Astrocyte (in vitro differentiated cells and primary cell): ENCODE data around the gene AK9. TPM values are rescaled to one million over a fixed set of nuclear protein-coding genes. Genes with fewer than 3 reads are reported as not detected.
"Not testable (repeated sequence)": the region's sequence is repeated elsewhere in the genome, so short reads cannot be mapped to it uniquely, and the experiment has no call there.

ENCODE experiments used
- DNase-seq: peaks from one replicate; pipeline ENCODE4 v3.0.0-alpha.2; 2010; ENCODE audit warnings: low read depth
- FAIRE-seq: peaks from 2 replicates; lab custom pipeline; 2011; peaks lifted over from hg19 to GRCh38; lab: Jason Lieb, UNC
- H2AFZ ChIP-seq: 2 replicates; pipeline ENCODE4 v1.6.0; 2012; ENCODE audit warnings: low read depth, low read length, inconsistent platforms
- H3K27ac ChIP-seq: 2 replicates; pipeline ENCODE4 v1.5.1; 2011; ENCODE audit warnings: low read depth, low read length, inconsistent platforms
- H3K27me3 ChIP-seq: 2 replicates; pipeline ENCODE4 v1.6.0; 2011; ENCODE audit warnings: low read length, inconsistent platforms; ENCODE audit not compliant: insufficient read depth
- H3K36me3 ChIP-seq: 2 replicates; pipeline ENCODE4 v1.5.1; 2011; ENCODE audit warnings: low read length, inconsistent platforms; ENCODE audit not compliant: insufficient read depth
- H3K4me1 ChIP-seq: 2 replicates; pipeline ENCODE4 v1.5.1; 2011; ENCODE audit warnings: low read length, inconsistent platforms; ENCODE audit not compliant: insufficient read depth
- H3K4me2 ChIP-seq: 2 replicates; pipeline ENCODE4 v1.6.0; 2012; ENCODE audit warnings: low read length, inconsistent platforms
- H3K4me3 ChIP-seq: 2 replicates; pipeline ENCODE4 v1.5.1; 2011; ENCODE audit warnings: low read depth, mild to moderate bottlenecking, low read length, inconsistent platforms; ENCODE audit not compliant: insufficient read depth
- H3K79me2 ChIP-seq: 2 replicates; pipeline ENCODE4 v1.6.0; 2012; ENCODE audit warnings: mild to moderate bottlenecking, low read length, inconsistent platforms; ENCODE audit not compliant: insufficient read depth
- H3K9ac ChIP-seq: 2 replicates; pipeline ENCODE4 v1.6.0; 2012; ENCODE audit warnings: mild to moderate bottlenecking, low read length, inconsistent platforms
- H3K9me3 ChIP-seq: 2 replicates; pipeline ENCODE4 v1.5.1; 2012; ENCODE audit warnings: low read depth, mild to moderate bottlenecking, low read length, inconsistent platforms; ENCODE audit not compliant: insufficient read depth
- H4K20me1 ChIP-seq: 2 replicates; pipeline ENCODE4 v1.6.0; 2012; ENCODE audit warnings: low read length, inconsistent platforms; ENCODE audit not compliant: insufficient read depth
- H3K27ac Mint-ChIP-seq: one replicate; pipeline ENCODE4 v1.8.0; 2021; ENCODE audit warnings: mild to moderate bottlenecking, mixed read lengths; ENCODE audit not compliant: unreplicated experiment
- H3K27me3 Mint-ChIP-seq: one replicate; pipeline ENCODE4 v1.8.0; 2021; ENCODE audit warnings: low read depth, mixed read lengths; ENCODE audit not compliant: unreplicated experiment
- H3K36me3 Mint-ChIP-seq: one replicate; pipeline ENCODE4 v1.8.0; 2021; ENCODE audit warnings: low read depth, mixed read lengths; ENCODE audit not compliant: unreplicated experiment
- H3K4me1 Mint-ChIP-seq: one replicate; pipeline ENCODE4 v1.8.0; 2021; ENCODE audit warnings: low read depth, mixed read lengths; ENCODE audit not compliant: unreplicated experiment
- H3K4me3 Mint-ChIP-seq: one replicate; pipeline ENCODE4 v1.8.0; 2021; ENCODE audit warnings: mild to moderate bottlenecking, moderate library complexity, mixed read lengths; ENCODE audit not compliant: unreplicated experiment
- H3K9me3 Mint-ChIP-seq: one replicate; pipeline ENCODE4 v1.8.0; 2021; ENCODE audit warnings: mild to moderate bottlenecking, mixed read lengths; ENCODE audit not compliant: unreplicated experiment
- EZH2 ChIP-seq: IDR thresholded peaks from 2 replicates; pipeline ENCODE4 v1.6.1; 2012; ENCODE audit warnings: mild to moderate bottlenecking, low read length, inconsistent platforms; ENCODE audit not compliant: insufficient read depth
- total RNA-seq: library from RNA; stranded (reverse); gene quantifications from 2 replicates; pipeline ENCODE4 v1.2.1, GENCODE V29; 2021
- TF ChIP-seq, protein P1 (sequence below): IDR thresholded peaks from 2 replicates; pipeline ENCODE4 v1.5.1; 2011; ENCODE audit warnings: low read depth, mild to moderate bottlenecking, inconsistent platforms, low read length, moderate library complexity; ENCODE audit not compliant: insufficient read depth

The AK9 gene
- total RNA-seq, 1 donor from 2014 or later: 3.4 TPM

DNA sequence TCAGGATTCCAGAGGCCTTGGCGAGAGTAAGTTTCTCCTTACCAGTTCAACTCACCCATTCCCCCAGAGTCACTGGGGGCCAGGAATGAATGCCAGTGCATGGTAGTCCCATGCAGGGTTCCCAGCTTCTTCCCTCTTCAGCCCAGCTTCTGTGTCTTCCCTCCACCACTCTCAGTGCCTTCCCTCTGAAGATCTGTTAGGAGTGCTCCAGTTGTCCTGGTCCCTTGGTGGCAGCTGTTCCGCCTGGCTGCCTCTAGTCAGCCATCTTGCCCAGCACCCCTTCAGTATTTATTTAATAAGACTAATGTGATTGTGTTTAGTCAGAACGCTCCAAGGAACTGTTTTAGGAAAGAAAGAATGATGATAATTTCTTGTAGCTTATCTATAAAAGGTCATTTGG lies 23.2 kb upstream of the AK9 start:
- no peak overlapping the region for H3K4me2 ChIP-seq
- no peaks in the 10 kb centered on the region for H3K36me3 ChIP-seq
- H3K27ac ChIP-seq: no peak overlapping the region
- H3K79me2 ChIP-seq: no peaks in the 10 kb centered on the region
- DNase-seq (no peak), FAIRE-seq (no peak)
- H3K27me3 ChIP-seq: no peaks in the 10 kb centered on the region
- Mint-ChIP-seq H3K4me1 (no peaks in the 10 kb centered on the region), H3K4me3 (no peak overlapping the region), H3K27me3 (no peaks in the 10 kb centered on the region), H3K27ac (no peak overlapping the region), H3K9me3 (no peaks in the 10 kb centered on the region), H3K36me3 (no peaks in the 10 kb centered on the region)
- no peak overlapping the region for H2AFZ ChIP-seq
- H3K4me3 ChIP-seq: no peak overlapping the region
- TF ChIP-seq, protein P1, sequence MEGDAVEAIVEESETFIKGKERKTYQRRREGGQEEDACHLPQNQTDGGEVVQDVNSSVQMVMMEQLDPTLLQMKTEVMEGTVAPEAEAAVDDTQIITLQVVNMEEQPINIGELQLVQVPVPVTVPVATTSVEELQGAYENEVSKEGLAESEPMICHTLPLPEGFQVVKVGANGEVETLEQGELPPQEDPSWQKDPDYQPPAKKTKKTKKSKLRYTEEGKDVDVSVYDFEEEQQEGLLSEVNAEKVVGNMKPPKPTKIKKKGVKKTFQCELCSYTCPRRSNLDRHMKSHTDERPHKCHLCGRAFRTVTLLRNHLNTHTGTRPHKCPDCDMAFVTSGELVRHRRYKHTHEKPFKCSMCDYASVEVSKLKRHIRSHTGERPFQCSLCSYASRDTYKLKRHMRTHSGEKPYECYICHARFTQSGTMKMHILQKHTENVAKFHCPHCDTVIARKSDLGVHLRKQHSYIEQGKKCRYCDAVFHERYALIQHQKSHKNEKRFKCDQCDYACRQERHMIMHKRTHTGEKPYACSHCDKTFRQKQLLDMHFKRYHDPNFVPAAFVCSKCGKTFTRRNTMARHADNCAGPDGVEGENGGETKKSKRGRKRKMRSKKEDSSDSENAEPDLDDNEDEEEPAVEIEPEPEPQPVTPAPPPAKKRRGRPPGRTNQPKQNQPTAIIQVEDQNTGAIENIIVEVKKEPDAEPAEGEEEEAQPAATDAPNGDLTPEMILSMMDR: no peak
- no peak for TF ChIP-seq EZH2
- H3K9me3 ChIP-seq: no peaks in the 10 kb centered on the region
- peaks cover 5% of the 10 kb centered on the region for H4K20me1 ChIP-seq
- H3K4me1 ChIP-seq: no peaks in the 10 kb centered on the region
- no peak overlapping the region for H3K9ac ChIP-seq

DNA sequence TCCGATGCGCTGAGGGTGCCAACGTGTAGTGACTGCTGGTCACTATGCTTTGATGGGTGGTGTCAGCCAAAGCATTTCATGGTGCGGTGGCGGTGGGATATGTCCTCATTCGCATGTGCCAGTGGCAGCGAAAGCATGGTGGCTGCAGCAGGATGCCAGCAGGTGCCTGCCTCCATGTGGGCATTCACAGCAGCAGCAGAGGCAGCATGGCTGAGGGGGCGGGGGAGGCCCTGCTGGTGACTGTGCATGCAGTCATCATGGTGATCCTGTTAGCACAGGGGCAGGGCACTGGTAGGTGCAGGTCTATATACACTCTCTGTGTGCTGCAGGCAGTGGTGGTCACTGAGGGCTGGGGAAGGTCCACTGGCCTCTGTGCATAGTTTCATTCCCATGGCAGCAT lies 22.1 kb upstream of the AK9 start:
- H3K27me3 ChIP-seq: no peaks in the 10 kb centered on the region
- no peaks in the 10 kb centered on the region for H3K79me2 ChIP-seq
- Mint-ChIP-seq H3K27me3 (no peaks in the 10 kb centered on the region), H3K27ac (no peak overlapping the region), H3K9me3 (peaks cover 3% of the 10 kb centered on the region), H3K4me3 (no peak overlapping the region), H3K36me3 (no peaks in the 10 kb centered on the region), H3K4me1 (no peaks in the 10 kb centered on the region)
- no peak for TF ChIP-seq EZH2
- TF ChIP-seq, protein P1: no peak
- H3K9ac ChIP-seq: no peak overlapping the region
- FAIRE-seq (no peak), DNase-seq (no peak)
- peaks cover 5% of the 10 kb centered on the region for H4K20me1 ChIP-seq
- H3K36me3 ChIP-seq: no peaks in the 10 kb centered on the region
- no peak overlapping the region for H3K4me2 ChIP-seq
- H3K4me3 ChIP-seq: no peak overlapping the region
- no peaks in the 10 kb centered on the region for H3K4me1 ChIP-seq
- H2AFZ ChIP-seq: no peak overlapping the region
- H3K27ac ChIP-seq: no peak overlapping the region
- no peaks in the 10 kb centered on the region for H3K9me3 ChIP-seq

DNA sequence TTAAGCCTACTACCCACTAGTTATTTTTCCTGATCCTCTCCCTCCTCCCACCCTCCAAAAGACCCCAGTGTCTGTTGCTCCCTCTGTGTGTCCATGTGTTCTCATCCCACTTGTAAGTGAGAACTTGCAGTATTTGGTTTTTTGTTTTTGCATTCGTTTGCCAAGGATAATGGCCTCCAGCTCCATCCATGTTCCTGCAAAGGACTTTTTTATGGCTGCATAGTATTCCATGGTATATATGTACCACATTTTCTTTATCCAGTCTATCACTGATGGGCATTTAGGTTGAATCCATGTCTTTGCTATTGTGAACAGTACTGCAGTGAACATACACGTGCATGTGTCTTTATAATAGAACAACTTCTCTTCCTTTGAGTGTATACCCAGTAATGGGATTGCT lies 17.1 kb upstream of the AK9 start:
- not testable (repeated sequence) for H3K79me2 ChIP-seq, H3K36me3 ChIP-seq, DNase-seq, H3K9me3 ChIP-seq, H3K4me1 ChIP-seq, H3K27ac Mint-ChIP-seq, H3K27me3 ChIP-seq, H3K4me3 ChIP-seq, H3K4me1 Mint-ChIP-seq, FAIRE-seq, H3K4me3 Mint-ChIP-seq, H3K4me2 ChIP-seq, H3K27me3 Mint-ChIP-seq, H3K36me3 Mint-ChIP-seq, H3K27ac ChIP-seq, H2AFZ ChIP-seq, H3K9me3 Mint-ChIP-seq, H3K9ac ChIP-seq, H4K20me1 ChIP-seq
